ENCODE data around the gene NEU4. TPM values are rescaled to one million over a fixed set of nuclear protein-coding genes. Genes with fewer than 3 reads are reported as not detected.

Gene NEU4
- total and polyA plus RNA-seq, 2 of the 4 experiments (the other 2 are of a cell fraction), result not detected

- 76% methylated on average over 18 of the region's 31 CpGs; no CpG with 5 or more reads in 1 of the 2 experiments for WGBS, 2 experiments (ENCODE audit: extremely low coverage in 2 of 2, insufficient read length in 1 of 2)
- ChIA-PET POLR2A (ENCODE audit: unreplicated experiment) (no interaction called here), CTCF (no interaction called here)
- 0 out of 2 replicates have a peak, but pooled peaks cover 2% of the 10 kb centered on the region for H3K9me3 ChIP-seq (ENCODE audit: control insufficient read depth, insufficient read depth, low read length)
- no peak overlapping the region for H2AK9ac ChIP-seq (replicated peaks; ENCODE audit: low read depth, low read length, poor library complexity)
- no peak overlapping the region for H3K27ac ChIP-seq (ENCODE audit: insufficient read depth, low read length)
- H3K36me3 ChIP-seq (ENCODE audit: control insufficient read depth, insufficient read depth, low read length), result no peaks in the 10 kb centered on the region
- no peak overlapping the region for H2BK15ac ChIP-seq (ENCODE audit: low read depth, low read length)
- H3K4ac ChIP-seq (ENCODE audit: low read depth, low read length), result no peak overlapping the region
- no peak overlapping the region for H2BK20ac ChIP-seq (ENCODE audit: low read depth, low read length)
- no peak overlapping the region for H4K8ac ChIP-seq (ENCODE audit: low read depth in 2 of 2, low read length in 2 of 2)
- H4K91ac ChIP-seq (ENCODE audit: insufficient read depth, low read depth, low read length), result no peak overlapping the region
- no peaks in the 10 kb centered on the region for H3K79me1 ChIP-seq (ENCODE audit: low read depth in 1 of 2, low read length in 2 of 2)
- H4K20me1 ChIP-seq (ENCODE audit: insufficient read depth, low read length), result no peaks in the 10 kb centered on the region; the same call in 1 of the 2 replicates
- no peak overlapping the region for H3K4me2 ChIP-seq (ENCODE audit: low read depth, low read length)
- no TSS peak for BruUV-seq (replicated peaks)
- in situ Hi-C loops (cut with MboI; ENCODE audit: low sequenced_read_pairs), result no loop called here
- H3K23ac ChIP-seq (ENCODE audit: low read depth, low read length), result no peak overlapping the region
- H3K4me1 ChIP-seq (ENCODE audit: control insufficient read depth, insufficient read depth, low read length), result no peaks in the 10 kb centered on the region
- H3K18ac ChIP-seq (ENCODE audit: low read depth, low read length), result no peak overlapping the region
- intact Hi-C loops (cut with micrococcal nuclease), result no loop called here
- H3K56ac ChIP-seq (ENCODE audit: extremely low read depth, insufficient read depth, low read length), result no peak overlapping the region
- H3K27me3 ChIP-seq (ENCODE audit: control insufficient read depth, insufficient read depth, low read length), result peaks cover 13% of the 10 kb centered on the region; the same call in 1 of the 2 replicates
- H4K5ac ChIP-seq (ENCODE audit: low read depth, low read length), result no peak overlapping the region
- no peak for ATAC-seq (ENCODE audit: low read depth)
- no peak overlapping the region for H3K4me3 ChIP-seq (ENCODE audit: insufficient read depth, low read depth, low read length)
- no peak overlapping the region for H2BK5ac ChIP-seq (ENCODE audit: low read depth, low read length, poor library complexity, severe bottlenecking)
- no peak for DNase-seq
- H3K9ac ChIP-seq (ENCODE audit: low read depth, low read length), result no peak overlapping the region
- H2BK120ac ChIP-seq (ENCODE audit: low read depth, low read length), result no peak overlapping the region
- H3K9me1 ChIP-seq (ENCODE audit: insufficient read depth, low read length), result no peaks in the 10 kb centered on the region
- no peak overlapping the region for H2AFZ ChIP-seq (replicated peaks; ENCODE audit: low read length, poor library complexity)
- no peak overlapping the region for H3K14ac ChIP-seq (replicated peaks; ENCODE audit: low read depth, low read length)
- no peak overlapping the region for H2AK5ac ChIP-seq (ENCODE audit: low read depth, low read length)
- dilution Hi-C loops (cut with HindIII; ENCODE audit: low sequenced_read_pairs, unreplicated experiment), result no loop called here
- no peak for TF ChIP-seq RCOR1 (IDR thresholded peaks at IDR 0.05; ENCODE audit: insufficient replicate concordance, low read length)
- no peak for TF ChIP-seq CEBPB (IDR thresholded peaks at IDR 0.05; ENCODE audit: low read depth, low read length)
- no peak for TF ChIP-seq USF2 (IDR thresholded peaks at IDR 0.05; ENCODE audit: low read depth, low read length)
- TF ChIP-seq MXI1 (IDR thresholded peaks at IDR 0.05; ENCODE audit: borderline replicate concordance, low read depth, low read length), result no peak
- TF ChIP-seq RAD21 (IDR thresholded peaks at IDR 0.05; ENCODE audit: low read length), result no peak
- no peak for TF ChIP-seq MAFK (IDR thresholded peaks at IDR 0.05; ENCODE audit: low read depth, low read length)
- TF ChIP-seq CTCF (conservative IDR thresholded peaks at IDR 0.05; ENCODE audit: low read depth, low read length), result no peak
- no peak for TF ChIP-seq POLR2A (IDR thresholded peaks at IDR 0.05; ENCODE audit: low read depth, low read length)
- no peak for TF ChIP-seq RFX5 (IDR thresholded peaks at IDR 0.05; ENCODE audit: low read depth, low read length)
- no peak for TF ChIP-seq BHLHE40 (IDR thresholded peaks at IDR 0.05; ENCODE audit: low read depth, low read length)
- no peak for TF ChIP-seq MAZ (IDR thresholded peaks at IDR 0.05; ENCODE audit: borderline replicate concordance, low read depth, low read length)
- no peak for TF ChIP-seq SMC3 (IDR thresholded peaks at IDR 0.05; ENCODE audit: low read depth, low read length)
- no peak for TF ChIP-seq FOS (IDR thresholded peaks at IDR 0.05; ENCODE audit: low read depth, low read length)
- TF ChIP-seq ELK1 (IDR thresholded peaks at IDR 0.05; ENCODE audit: borderline replicate concordance, low read depth, low read length), result no peak
Observed at GRCh38 chr2:241795021-241795999, 13.7 kb upstream of the NEU4 start.
